GM23248 (cell line): ENCODE results near the gene ANKRD6. TPM values are rescaled to one million over a fixed set of nuclear protein-coding genes. Genes with fewer than 3 reads are reported as not detected.
A peak's percentile ranks its signal among the peaks of the same experiment; 100 is the strongest.

Source experiments
- DNase-seq: peaks from one replicate; pipeline ENCODE4 v3.0.0-alpha.2; 2015
- H2AFZ ChIP-seq: fragments of 200-600 bp; sonication (generic); 2 replicates; pipeline ENCODE4 v1.6.1; 2016; ENCODE audit warnings: antibody characterized with exemption
- H3F3A ChIP-seq: fragments of 200-600 bp; sonication (generic); 2 replicates; pipeline ENCODE4 v1.6.1; 2016; ENCODE audit warnings: mild to moderate bottlenecking, antibody characterized with exemption, mixed run types; ENCODE audit not compliant: insufficient read depth
- H3K27ac ChIP-seq: fragments of 200-600 bp; sonication (generic); 2 replicates; pipeline ENCODE4 v1.5.1; 2016; ENCODE audit warnings: mild to moderate bottlenecking
- H3K27me3 ChIP-seq: fragments of 200-600 bp; sonication (generic); replicated peaks from 2 replicates; pipeline ENCODE4 v1.6.1; 2016; ENCODE audit warnings: mild to moderate bottlenecking; ENCODE audit not compliant: insufficient read depth
- H3K36me3 ChIP-seq: fragments of 200-600 bp; sonication (generic); 2 replicates; pipeline ENCODE4 v1.6.1; 2016; ENCODE audit warnings: low read depth, mild to moderate bottlenecking
- H3K4me1 ChIP-seq: fragments of 200-600 bp; sonication (generic); 2 replicates; pipeline ENCODE4 v1.6.1; 2016; ENCODE audit warnings: mild to moderate bottlenecking; ENCODE audit not compliant: insufficient read depth
- H3K4me2 ChIP-seq: fragments of 200-600 bp; sonication (generic); one replicate; pipeline ENCODE4 v1.6.1; 2016; ENCODE audit warnings: mild to moderate bottlenecking; ENCODE audit not compliant: unreplicated experiment
- H3K4me3 ChIP-seq: fragments of 200-600 bp; sonication (generic); 2 replicates; pipeline ENCODE4 v1.5.1; 2016; ENCODE audit warnings: mild to moderate bottlenecking
- H3K79me2 ChIP-seq: fragments of 200-600 bp; sonication (generic); 2 replicates; pipeline ENCODE4 v1.6.1; 2016; ENCODE audit warnings: mild to moderate bottlenecking; ENCODE audit not compliant: insufficient read depth
- H3K9ac ChIP-seq: fragments of 200-600 bp; sonication (generic); 2 replicates; pipeline ENCODE4 v1.6.1; 2016; ENCODE audit warnings: mild to moderate bottlenecking
- H3K9me2 ChIP-seq: fragments of 200-600 bp; sonication (generic); 2 replicates; pipeline ENCODE4 v1.6.1; 2016; ENCODE audit warnings: mixed run types, mild to moderate bottlenecking, moderate library complexity; ENCODE audit not compliant: insufficient read depth
- H3K9me3 ChIP-seq: fragments of 200-600 bp; sonication (generic); one replicate; pipeline ENCODE4 v1.6.1; 2017; ENCODE audit warnings: low read depth
- H4K20me1 ChIP-seq: fragments of 200-600 bp; sonication (generic); 2 replicates; pipeline ENCODE4 v1.6.0; 2016; ENCODE audit not compliant: insufficient read depth
- EZH2 ChIP-seq: fragments of 200-600 bp; sonication (generic); IDR thresholded peaks from 2 replicates; pipeline ENCODE4 v1.6.1; 2018; ENCODE audit warnings: antibody characterized with exemption, mild to moderate bottlenecking; ENCODE audit not compliant: insufficient read depth, poor library complexity, severe bottlenecking
- EZH2phosphoT487 ChIP-seq: fragments of 200-600 bp; sonication (generic); IDR thresholded peaks from 2 replicates; pipeline ENCODE4 v1.6.1; 2018; ENCODE audit warnings: antibody characterized with exemption, moderate library complexity, mild to moderate bottlenecking, low read depth; ENCODE audit not compliant: insufficient read depth
- WGBS, 2 experiments: methylation state at CpG; one replicate each; pipeline ENCODE4 v1.1.6; 2015 to 2017; ENCODE audit warnings: low lambda C conversion rate in 2 of 2, low coverage in 1 of 2; ENCODE audit errors: missing lambda C conversion rate in 2 of 2; 5-methylcytosine and 5-hydroxymethylcytosine counted together
- in situ Hi-C: fragments of 300-500 bp; cut with MboI; formaldehyde crosslinking; loops from 2 replicates; pipeline ENCODE4 v1.15.0; 2020
- polyA plus RNA-seq: library from polyadenylated mRNA; unstranded; fragments of >200 nt; fragmentation: Nextera tagmentation; extraction: Ambion mirVana; gene quantifications from 2 replicates; pipeline ENCODE4 v1.2.1, GENCODE V29; 2016
- total RNA-seq: library from RNA; depleted of rRNA; stranded (reverse); fragments of >200 nt; shearing (Covaris generic); gene quantifications from 2 replicates; pipeline ENCODE4 v1.2.3, GENCODE V29; 2014

ANKRD6 gene
- total and polyA plus RNA-seq, 2 experiments from 2014 or later = 0.54 to 12.4 TPM

GRCh38 chr6:89555806-89556205 lies 122.9 kb downstream of the ANKRD6 start:
- no peaks in the 10 kb centered on the region for H3K4me1 ChIP-seq
- no peaks in the 10 kb centered on the region for H3F3A ChIP-seq
- no peaks in the 10 kb centered on the region for H3K9me3 ChIP-seq
- no peak overlapping the region for H3K4me2 ChIP-seq
- TF ChIP-seq EZH2phosphoT487 (no peak), EZH2 (no peak)
- no peaks in the 10 kb centered on the region for H3K9me2 ChIP-seq
- DNase-seq = no peak
- no peaks in the 10 kb centered on the region for H4K20me1 ChIP-seq
- H3K27me3 ChIP-seq = no peaks in the 10 kb centered on the region
- H3K36me3 ChIP-seq = no peaks in the 10 kb centered on the region
- in situ Hi-C loops = no loop called here
- 43 to 56% methylated on average over 3 of the region's 3 CpGs for WGBS, 2 experiments
- H3K27ac ChIP-seq = no peak overlapping the region
- no peaks in the 10 kb centered on the region for H3K79me2 ChIP-seq
- no peak overlapping the region for H3K4me3 ChIP-seq
- H3K9ac ChIP-seq = no peak overlapping the region
- no peak overlapping the region for H2AFZ ChIP-seq

- H3K27ac ChIP-seq = no peak overlapping the region
- 82 to 92% methylated on average over 1 of the region's 1 CpG for WGBS, 2 experiments
- no peaks in the 10 kb centered on the region for H3K4me1 ChIP-seq
- H3K4me2 ChIP-seq = no peak overlapping the region
- no peaks in the 10 kb centered on the region for H4K20me1 ChIP-seq
- no peak for TF ChIP-seq EZH2phosphoT487
- TF ChIP-seq EZH2 = no peak
- H2AFZ ChIP-seq = no peak overlapping the region
- no peaks in the 10 kb centered on the region for H3K36me3 ChIP-seq
- H3F3A ChIP-seq = no peaks in the 10 kb centered on the region
- no peak overlapping the region for H3K9ac ChIP-seq
- no peaks in the 10 kb centered on the region for H3K9me2 ChIP-seq
- DNase-seq = peak; percentile 13
- H3K79me2 ChIP-seq = no peaks in the 10 kb centered on the region
- no peak overlapping the region for H3K4me3 ChIP-seq
- in situ Hi-C loops = no loop called here
- peaks cover 20% of the 10 kb centered on the region for H3K27me3 ChIP-seq
- H3K9me3 ChIP-seq = no peaks in the 10 kb centered on the region
Measured at GRCh38 chr6:89559487-89559886, 126.5 kb downstream of the ANKRD6 start.

- H3K27me3 ChIP-seq = peaks cover 20% of the 10 kb centered on the region
- no peak overlapping the region for H3K27ac ChIP-seq
- no peaks in the 10 kb centered on the region for H3K36me3 ChIP-seq
- H3F3A ChIP-seq = no peaks in the 10 kb centered on the region
- H3K79me2 ChIP-seq = no peaks in the 10 kb centered on the region
- H3K9ac ChIP-seq = no peak overlapping the region
- H2AFZ ChIP-seq = no peak overlapping the region
- no peaks in the 10 kb centered on the region for H3K4me1 ChIP-seq
- H3K9me3 ChIP-seq = no peaks in the 10 kb centered on the region
- no peaks in the 10 kb centered on the region for H4K20me1 ChIP-seq
- WGBS, 2 experiments = 4 to 9% methylated on average over 21 of the region's 21 CpGs
- in situ Hi-C loops = no loop called here
- TF ChIP-seq EZH2 (no peak), EZH2phosphoT487 (no peak)
- no peak overlapping the region for H3K4me2 ChIP-seq
- peak; percentile 15 for DNase-seq
- H3K4me3 ChIP-seq = no peak overlapping the region
- H3K9me2 ChIP-seq = no peaks in the 10 kb centered on the region
Measured at GRCh38 chr6:89562093-89562973, 129.4 kb downstream of the ANKRD6 start.

- TF ChIP-seq EZH2phosphoT487 (no peak), EZH2 (no peak)
- in situ Hi-C loops = no loop called here
- H3K27me3 ChIP-seq = peaks cover 20% of the 10 kb centered on the region
- H3K4me2 ChIP-seq = no peak overlapping the region
- H3K9ac ChIP-seq = no peak overlapping the region
- H2AFZ ChIP-seq = no peak overlapping the region
- H3K9me2 ChIP-seq = no peaks in the 10 kb centered on the region
- no peaks in the 10 kb centered on the region for H4K20me1 ChIP-seq
- no peak for DNase-seq
- no peaks in the 10 kb centered on the region for H3K9me3 ChIP-seq
- 70 to 79% methylated on average over 1 of the region's 1 CpG for WGBS, 2 experiments
- no peaks in the 10 kb centered on the region for H3F3A ChIP-seq
- no peaks in the 10 kb centered on the region for H3K36me3 ChIP-seq
- H3K4me3 ChIP-seq = no peak overlapping the region
- H3K79me2 ChIP-seq = no peaks in the 10 kb centered on the region
- H3K27ac ChIP-seq = no peak overlapping the region
- no peaks in the 10 kb centered on the region for H3K4me1 ChIP-seq
Measured at GRCh38 chr6:89563866-89564265, 130.9 kb downstream of the ANKRD6 start.
